Measurements from ENCODE around the gene RGS8. TPM values are rescaled to one million over a fixed set of nuclear protein-coding genes. Genes with fewer than 3 reads are reported as not detected.

Gene RGS8
- polyA plus RNA-seq, 1 of the 3 experiments (the other 2 are of a cell fraction) = not detected

DNA sequence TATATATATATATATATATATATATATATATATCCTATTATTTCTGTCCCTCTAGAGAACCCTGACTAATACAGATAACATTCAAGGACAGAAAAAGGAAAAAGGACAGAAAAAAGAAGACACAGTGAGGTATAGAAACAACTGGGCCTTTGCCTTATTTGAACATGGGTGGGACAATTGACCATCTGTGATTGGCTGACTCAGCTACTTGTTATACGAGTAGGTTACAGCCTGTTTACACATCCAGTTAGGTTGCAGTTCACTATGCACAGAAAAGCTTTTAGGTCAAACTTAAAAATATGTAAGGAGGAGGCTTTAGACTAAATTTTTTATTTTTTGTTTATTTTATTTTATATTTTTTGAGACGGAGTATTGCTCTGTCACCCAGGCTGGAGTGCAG is 39.8 kb upstream of the RGS8 start:
- 78% methylated on average over 2 of the region's 2 CpGs for WGBS (ENCODE audit: low lambda C conversion rate)
- no peak for DNase-seq
- CTCF ChIA-PET = interaction anchor here (0.9 to 1.7 kb wide), 3 partner anchors 58 to 126 kb away, joined by 3 to 5 read pairs (median 4); no protein-coding TSS in a partner anchor

DNA sequence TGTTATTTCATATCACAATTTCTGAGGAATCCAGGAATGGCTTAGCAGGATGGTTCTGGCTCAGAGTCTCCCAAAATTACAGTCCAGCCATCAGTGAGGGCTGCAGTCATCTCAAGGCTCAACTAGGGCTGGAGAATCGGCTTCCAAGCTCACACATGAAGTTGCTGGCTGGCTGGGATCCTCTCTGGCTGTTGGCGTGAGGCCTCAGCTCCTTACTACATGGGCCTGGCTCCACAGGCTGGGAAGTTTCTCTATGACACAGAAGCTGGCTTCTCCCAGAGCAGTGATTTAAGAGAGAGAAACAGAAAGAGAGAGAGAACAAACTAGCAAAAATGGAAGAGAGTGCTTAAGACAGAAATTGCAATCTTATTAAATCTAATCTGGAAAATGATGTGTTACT is 38.8 kb upstream of the RGS8 start:
- Histone ChIP-seq H4K20me1 (ENCODE audit: insufficient read depth) (no peaks in the 10 kb centered on the region), H3K9me3 (no peaks in the 10 kb centered on the region), H3K27me3 (ENCODE audit: insufficient read depth) (no peaks in the 10 kb centered on the region), H3K4me2 (no peak overlapping the region), H2AFZ (ENCODE audit: low read depth) (no peak overlapping the region), H3K36me3 (replicated peaks in 1 of 2; ENCODE audit: control insufficient read depth in 1 of 2, insufficient read depth in 2 of 2, low read length in 1 of 2) (no peaks in the 10 kb centered on the region), H3K27ac (ENCODE audit: low read depth in 2 of 2, low read length in 1 of 2) (no peak overlapping the region), H3K9me2 (no peaks in the 10 kb centered on the region), H3K4me1 (ENCODE audit: control insufficient read depth in 1 of 2, insufficient read depth in 2 of 2, low read depth in 1 of 2, low read length in 1 of 2) (peaks cover 0 to 4% of the 10 kb centered on the region in 2 experiments; a peak in 1 of 4 replicates), H3K4me3 (ENCODE audit: low read depth in 2 of 2, low read length in 1 of 2) (no peak overlapping the region), H3K9ac (no peak overlapping the region), H3F3A (replicated peaks; ENCODE audit: insufficient read depth) (no peaks in the 10 kb centered on the region), H3K79me2 (ENCODE audit: insufficient read depth) (no peaks in the 10 kb centered on the region)
- DNase-seq = no peak
- ChIA-PET CTCF (interaction anchor here (0.6 to 1.7 kb wide), 4 partner anchors 33 to 124 kb away, joined by 3 to 5 read pairs (median 4); no protein-coding TSS in a partner anchor), POLR2A (no interaction called here)
- WGBS (ENCODE audit: low lambda C conversion rate) = 63% methylated on average over 2 of the region's 2 CpGs
- TF ChIP-seq TEAD4 (IDR thresholded peaks at IDR 0.05; ENCODE audit: borderline replicate concordance, insufficient read depth) (no peak), NFIC (IDR thresholded peaks at IDR 0.05; ENCODE audit: borderline replicate concordance) (no peak), POLR2AphosphoS5 (IDR thresholded peaks at IDR 0.05; ENCODE audit: low read depth, low read length) (no peak), RXRA (IDR thresholded peaks at IDR 0.05; ENCODE audit: borderline replicate concordance, low read depth) (no peak), RAD21 (IDR thresholded peaks at IDR 0.05; ENCODE audit: low read length) (no peak), FOSL2 (IDR thresholded peaks at IDR 0.05; ENCODE audit: borderline replicate concordance, low read depth) (no peak)
- TF ChIP-seq, protein P1, sequence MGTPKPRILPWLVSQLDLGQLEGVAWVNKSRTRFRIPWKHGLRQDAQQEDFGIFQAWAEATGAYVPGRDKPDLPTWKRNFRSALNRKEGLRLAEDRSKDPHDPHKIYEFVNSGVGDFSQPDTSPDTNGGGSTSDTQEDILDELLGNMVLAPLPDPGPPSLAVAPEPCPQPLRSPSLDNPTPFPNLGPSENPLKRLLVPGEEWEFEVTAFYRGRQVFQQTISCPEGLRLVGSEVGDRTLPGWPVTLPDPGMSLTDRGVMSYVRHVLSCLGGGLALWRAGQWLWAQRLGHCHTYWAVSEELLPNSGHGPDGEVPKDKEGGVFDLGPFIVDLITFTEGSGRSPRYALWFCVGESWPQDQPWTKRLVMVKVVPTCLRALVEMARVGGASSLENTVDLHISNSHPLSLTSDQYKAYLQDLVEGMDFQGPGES (IDR thresholded peaks at IDR 0.05; ENCODE audit: low read depth, low read length) = no peak
- TF ChIP-seq, protein P2, sequence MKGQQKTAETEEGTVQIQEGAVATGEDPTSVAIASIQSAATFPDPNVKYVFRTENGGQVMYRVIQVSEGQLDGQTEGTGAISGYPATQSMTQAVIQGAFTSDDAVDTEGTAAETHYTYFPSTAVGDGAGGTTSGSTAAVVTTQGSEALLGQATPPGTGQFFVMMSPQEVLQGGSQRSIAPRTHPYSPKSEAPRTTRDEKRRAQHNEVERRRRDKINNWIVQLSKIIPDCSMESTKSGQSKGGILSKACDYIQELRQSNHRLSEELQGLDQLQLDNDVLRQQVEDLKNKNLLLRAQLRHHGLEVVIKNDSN (IDR thresholded peaks at IDR 0.05; ENCODE audit: borderline replicate concordance, low read depth) = no peak

More for the DNA sequence above, 39.8 kb upstream of the RGS8 start:
- Histone ChIP-seq H3K36me3 (replicated peaks in 1 of 2; ENCODE audit: control insufficient read depth in 1 of 2, insufficient read depth in 2 of 2, low read length in 1 of 2) (no peaks in the 10 kb centered on the region), H3F3A (replicated peaks; ENCODE audit: insufficient read depth) (no peaks in the 10 kb centered on the region), H3K79me2 (ENCODE audit: insufficient read depth) (no peaks in the 10 kb centered on the region), H3K4me3 (ENCODE audit: low read depth in 2 of 2, low read length in 1 of 2) (no peak overlapping the region), H3K27me3 (ENCODE audit: insufficient read depth) (no peaks in the 10 kb centered on the region), H3K9ac (no peak overlapping the region), H2AFZ (ENCODE audit: low read depth) (no peak overlapping the region), H3K9me3 (no peaks in the 10 kb centered on the region), H4K20me1 (ENCODE audit: insufficient read depth) (no peaks in the 10 kb centered on the region), H3K4me2 (no peak overlapping the region), H3K27ac (ENCODE audit: low read depth in 2 of 2, low read length in 1 of 2) (no peak overlapping the region), H3K4me1 (ENCODE audit: control insufficient read depth in 1 of 2, insufficient read depth in 2 of 2, low read depth in 1 of 2, low read length in 1 of 2) (peaks cover 0 to 4% of the 10 kb centered on the region in 2 experiments; a peak in 1 of 4 replicates), H3K9me2 (no peaks in the 10 kb centered on the region)
- POLR2A ChIA-PET = no interaction called here
- TF ChIP-seq, protein P2 (IDR thresholded peaks at IDR 0.05; ENCODE audit: borderline replicate concordance, low read depth) = no peak
- TF ChIP-seq TCF12 (IDR thresholded peaks at IDR 0.05) = no peak
- TF ChIP-seq GATA2 (CRISPR knock-in tag; IDR thresholded peaks at IDR 0.05) = no peak
- TF ChIP-seq YY1 (IDR thresholded peaks at IDR 0.05; ENCODE audit: low read depth) = no peak
- TF ChIP-seq RFX5 (IDR thresholded peaks at IDR 0.05; ENCODE audit: low read length) = no peak
- TF ChIP-seq GABPA (IDR thresholded peaks at IDR 0.05; ENCODE audit: low read depth) = no peak

Data from SK-N-SH (cell line).